ENCODE measurements around the gene SLC38A9.

SLC38A9 gene

GRCh38 chr5:55620766-55621160, 91.4 kb downstream of the SLC38A9 start:
- no peak overlapping the region for H3K4me3 ChIP-seq (ENCODE audit: low read depth, low read length)
- DNase-seq (ENCODE audit: low read depth) = no peak
- no peak for TF ChIP-seq CTCF (IDR thresholded peaks at IDR 0.05; ENCODE audit: insufficient read depth, low read depth, low read length, missing control alignments)

- TF ChIP-seq CTCF (IDR thresholded peaks at IDR 0.05; ENCODE audit: insufficient read depth, low read depth, low read length, missing control alignments) = no peak
Measured at GRCh38 chr5:55620009-55620765, 91.9 kb downstream of the SLC38A9 start.

GRCh38 chr5:55618318-55618717, 93.8 kb downstream of the SLC38A9 start:
- no peak for DNase-seq (ENCODE audit: low read depth)
- no peak overlapping the region for H3K4me3 ChIP-seq (ENCODE audit: low read depth, low read length)
- no peak for TF ChIP-seq CTCF (IDR thresholded peaks at IDR 0.05; ENCODE audit: insufficient read depth, low read depth, low read length, missing control alignments)

More at GRCh38 chr5:55620009-55620765, 91.9 kb downstream of the SLC38A9 start:
- no peak overlapping the region for H3K4me3 ChIP-seq (ENCODE audit: low read depth, low read length)
- no peak for DNase-seq (ENCODE audit: low read depth)

- TF ChIP-seq CTCF (IDR thresholded peaks at IDR 0.05; ENCODE audit: insufficient read depth, low read depth, low read length, missing control alignments) = no peak
- no peak for DNase-seq (ENCODE audit: low read depth)
- no peak overlapping the region for H3K4me3 ChIP-seq (ENCODE audit: low read depth, low read length)
Measured at GRCh38 chr5:55613112-55613868, 98.8 kb downstream of the SLC38A9 start.

- no peak overlapping the region for H3K4me3 ChIP-seq (ENCODE audit: low read depth, low read length)
- TF ChIP-seq CTCF (IDR thresholded peaks at IDR 0.05; ENCODE audit: insufficient read depth, low read depth, low read length, missing control alignments) = no peak
- no peak for DNase-seq (ENCODE audit: low read depth)
Measured at GRCh38 chr5:55610542-55610941, 101.6 kb downstream of the SLC38A9 start.

GRCh38 chr5:55609413-55609812, 102.7 kb downstream of the SLC38A9 start:
- no peak overlapping the region for H3K4me3 ChIP-seq (ENCODE audit: low read depth, low read length)
- DNase-seq (ENCODE audit: low read depth) = no peak
- TF ChIP-seq CTCF (IDR thresholded peaks at IDR 0.05; ENCODE audit: insufficient read depth, low read depth, low read length, missing control alignments) = no peak

Measured in GM12865 (cell line).